ENCODE measurements around the gene FASTKD1.
A peak's percentile ranks its signal among the peaks of the same experiment; 100 is the strongest.

The FASTKD1 gene

DNA sequence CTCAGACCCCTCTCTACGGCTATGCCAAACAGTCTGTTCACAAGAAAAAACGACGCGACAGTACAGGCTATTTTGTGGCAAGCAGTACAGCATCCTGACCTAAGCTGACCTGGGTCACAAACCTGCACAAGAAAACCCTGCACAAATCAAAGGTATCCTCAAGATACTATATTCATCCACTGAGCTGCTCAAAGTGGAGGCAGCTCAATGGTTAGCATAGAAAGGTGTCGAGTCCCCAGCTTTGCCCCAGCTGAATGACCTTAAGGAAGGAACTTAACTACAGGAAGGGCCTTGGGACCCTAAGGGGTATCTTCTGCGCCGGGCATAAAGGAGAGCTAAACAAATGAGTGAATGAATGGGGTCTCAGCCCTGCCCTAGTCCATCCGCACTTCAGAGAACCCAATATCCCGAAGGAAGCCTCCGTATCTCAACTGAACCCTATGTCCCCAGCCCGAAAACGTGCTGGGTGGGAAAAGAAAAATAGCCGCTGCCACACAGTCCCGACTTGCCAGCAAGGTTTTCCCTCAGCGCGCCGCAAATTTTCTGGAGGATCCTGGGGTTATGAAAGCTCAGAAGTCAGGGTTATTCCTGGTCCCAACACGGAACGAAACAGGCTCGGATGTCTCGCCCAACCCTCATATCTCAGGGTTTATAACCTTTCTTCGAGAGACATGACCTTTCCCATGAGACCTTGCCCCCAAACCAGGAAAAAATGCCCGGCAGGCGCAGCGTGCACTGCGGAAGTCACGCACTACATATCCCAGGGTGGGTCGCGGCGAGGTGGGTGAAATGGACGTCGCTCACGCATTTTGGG is at the start of gene FASTKD1 (continued):
- TF ChIP-seq, protein P1, sequence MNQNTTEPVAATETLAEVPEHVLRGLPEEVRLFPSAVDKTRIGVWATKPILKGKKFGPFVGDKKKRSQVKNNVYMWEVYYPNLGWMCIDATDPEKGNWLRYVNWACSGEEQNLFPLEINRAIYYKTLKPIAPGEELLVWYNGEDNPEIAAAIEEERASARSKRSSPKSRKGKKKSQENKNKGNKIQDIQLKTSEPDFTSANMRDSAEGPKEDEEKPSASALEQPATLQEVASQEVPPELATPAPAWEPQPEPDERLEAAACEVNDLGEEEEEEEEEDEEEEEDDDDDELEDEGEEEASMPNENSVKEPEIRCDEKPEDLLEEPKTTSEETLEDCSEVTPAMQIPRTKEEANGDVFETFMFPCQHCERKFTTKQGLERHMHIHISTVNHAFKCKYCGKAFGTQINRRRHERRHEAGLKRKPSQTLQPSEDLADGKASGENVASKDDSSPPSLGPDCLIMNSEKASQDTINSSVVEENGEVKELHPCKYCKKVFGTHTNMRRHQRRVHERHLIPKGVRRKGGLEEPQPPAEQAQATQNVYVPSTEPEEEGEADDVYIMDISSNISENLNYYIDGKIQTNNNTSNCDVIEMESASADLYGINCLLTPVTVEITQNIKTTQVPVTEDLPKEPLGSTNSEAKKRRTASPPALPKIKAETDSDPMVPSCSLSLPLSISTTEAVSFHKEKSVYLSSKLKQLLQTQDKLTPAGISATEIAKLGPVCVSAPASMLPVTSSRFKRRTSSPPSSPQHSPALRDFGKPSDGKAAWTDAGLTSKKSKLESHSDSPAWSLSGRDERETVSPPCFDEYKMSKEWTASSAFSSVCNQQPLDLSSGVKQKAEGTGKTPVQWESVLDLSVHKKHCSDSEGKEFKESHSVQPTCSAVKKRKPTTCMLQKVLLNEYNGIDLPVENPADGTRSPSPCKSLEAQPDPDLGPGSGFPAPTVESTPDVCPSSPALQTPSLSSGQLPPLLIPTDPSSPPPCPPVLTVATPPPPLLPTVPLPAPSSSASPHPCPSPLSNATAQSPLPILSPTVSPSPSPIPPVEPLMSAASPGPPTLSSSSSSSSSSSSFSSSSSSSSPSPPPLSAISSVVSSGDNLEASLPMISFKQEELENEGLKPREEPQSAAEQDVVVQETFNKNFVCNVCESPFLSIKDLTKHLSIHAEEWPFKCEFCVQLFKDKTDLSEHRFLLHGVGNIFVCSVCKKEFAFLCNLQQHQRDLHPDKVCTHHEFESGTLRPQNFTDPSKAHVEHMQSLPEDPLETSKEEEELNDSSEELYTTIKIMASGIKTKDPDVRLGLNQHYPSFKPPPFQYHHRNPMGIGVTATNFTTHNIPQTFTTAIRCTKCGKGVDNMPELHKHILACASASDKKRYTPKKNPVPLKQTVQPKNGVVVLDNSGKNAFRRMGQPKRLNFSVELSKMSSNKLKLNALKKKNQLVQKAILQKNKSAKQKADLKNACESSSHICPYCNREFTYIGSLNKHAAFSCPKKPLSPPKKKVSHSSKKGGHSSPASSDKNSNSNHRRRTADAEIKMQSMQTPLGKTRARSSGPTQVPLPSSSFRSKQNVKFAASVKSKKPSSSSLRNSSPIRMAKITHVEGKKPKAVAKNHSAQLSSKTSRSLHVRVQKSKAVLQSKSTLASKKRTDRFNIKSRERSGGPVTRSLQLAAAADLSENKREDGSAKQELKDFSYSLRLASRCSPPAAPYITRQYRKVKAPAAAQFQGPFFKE (tag by site-specific recombination; IDR thresholded peaks at IDR 0.05; ENCODE audit: borderline replicate concordance), result no peak
- TF ChIP-seq ZNF155 (tag by site-specific recombination; IDR thresholded peaks at IDR 0.05) (no peak), ZEB2 (tag by site-specific recombination; IDR thresholded peaks at IDR 0.05) (no peak), ZNF426 (tag by site-specific recombination; IDR thresholded peaks at IDR 0.05) (no peak), ZNF701 (tag by site-specific recombination; IDR thresholded peaks at IDR 0.05) (no peak), ZBTB48 (tag by site-specific recombination; IDR thresholded peaks at IDR 0.05) (0 out of 2 replicates have a peak, but pooled peaks have one; percentile 49), ZNF433 (tag by site-specific recombination; IDR thresholded peaks at IDR 0.05; ENCODE audit: low read depth) (no peak), ZSCAN18 (tag by site-specific recombination; IDR thresholded peaks at IDR 0.05) (no peak), BCL11B (tag by site-specific recombination; IDR thresholded peaks at IDR 0.05; ENCODE audit: low read depth) (peak; percentile 59; the same call in 1 of the 2 replicates), ZBTB10 (tag by site-specific recombination; IDR thresholded peaks at IDR 0.05) (no peak), GLIS2 (tag by site-specific recombination; IDR thresholded peaks at IDR 0.05) (no peak; the same call in 1 of the 2 replicates), ZNF169 (tag by site-specific recombination; IDR thresholded peaks at IDR 0.05) (no peak), ZNF112 (tag by site-specific recombination; IDR thresholded peaks at IDR 0.05) (no peak), WT1 (tag by site-specific recombination; IDR thresholded peaks at IDR 0.05) (no peak), GLI2 (tag by site-specific recombination; IDR thresholded peaks at IDR 0.05; ENCODE audit: borderline replicate concordance, low read depth) (no peak), KLF9 (tag by site-specific recombination; IDR thresholded peaks at IDR 0.05; ENCODE audit: low read depth) (no peak), PRDM4 (tag by site-specific recombination; IDR thresholded peaks at IDR 0.05) (no peak), ZNF777 (tag by site-specific recombination; IDR thresholded peaks at IDR 0.05; ENCODE audit: borderline replicate concordance) (no peak), ZNF610 (tag by site-specific recombination; IDR thresholded peaks at IDR 0.05; ENCODE audit: borderline replicate concordance) (no peak), IKZF3 (tag by site-specific recombination; IDR thresholded peaks at IDR 0.05) (peak; percentile 96)
- TF ChIP-seq, protein P2, sequence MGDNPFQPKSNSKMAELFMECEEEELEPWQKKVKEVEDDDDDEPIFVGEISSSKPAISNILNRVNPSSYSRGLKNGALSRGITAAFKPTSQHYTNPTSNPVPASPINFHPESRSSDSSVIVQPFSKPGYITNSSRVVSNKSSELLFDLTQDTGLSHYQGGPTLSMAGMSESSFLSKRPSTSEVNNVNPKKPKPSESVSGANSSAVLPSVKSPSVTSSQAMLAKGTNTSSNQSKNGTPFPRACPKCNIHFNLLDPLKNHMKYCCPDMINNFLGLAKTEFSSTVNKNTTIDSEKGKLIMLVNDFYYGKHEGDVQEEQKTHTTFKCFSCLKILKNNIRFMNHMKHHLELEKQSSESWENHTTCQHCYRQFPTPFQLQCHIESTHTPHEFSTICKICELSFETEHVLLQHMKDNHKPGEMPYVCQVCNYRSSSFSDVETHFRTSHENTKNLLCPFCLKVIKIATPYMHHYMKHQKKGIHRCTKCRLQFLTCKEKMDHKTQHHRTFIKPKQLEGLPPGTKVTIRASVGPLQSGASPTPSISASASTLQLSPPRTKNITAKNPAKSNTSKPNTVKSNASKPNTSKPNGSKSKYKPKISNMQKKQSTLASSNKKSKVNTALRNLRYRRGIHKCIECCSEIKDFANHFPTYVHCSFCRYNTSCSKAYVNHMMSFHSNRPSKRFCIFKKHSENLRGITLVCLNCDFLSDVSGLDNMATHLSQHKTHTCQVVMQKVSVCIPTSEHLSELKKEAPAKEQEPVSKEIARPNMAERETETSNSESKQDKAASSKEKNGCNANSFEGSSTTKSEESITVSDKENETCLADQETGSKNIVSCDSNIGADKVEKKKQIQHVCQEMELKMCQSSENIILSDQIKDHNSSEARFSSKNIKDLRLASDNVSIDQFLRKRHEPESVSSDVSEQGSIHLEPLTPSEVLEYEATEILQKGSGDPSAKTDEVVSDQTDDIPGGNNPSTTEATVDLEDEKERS (tag by site-specific recombination; IDR thresholded peaks at IDR 0.05), result no peak
- TF ChIP-seq, protein P3, sequence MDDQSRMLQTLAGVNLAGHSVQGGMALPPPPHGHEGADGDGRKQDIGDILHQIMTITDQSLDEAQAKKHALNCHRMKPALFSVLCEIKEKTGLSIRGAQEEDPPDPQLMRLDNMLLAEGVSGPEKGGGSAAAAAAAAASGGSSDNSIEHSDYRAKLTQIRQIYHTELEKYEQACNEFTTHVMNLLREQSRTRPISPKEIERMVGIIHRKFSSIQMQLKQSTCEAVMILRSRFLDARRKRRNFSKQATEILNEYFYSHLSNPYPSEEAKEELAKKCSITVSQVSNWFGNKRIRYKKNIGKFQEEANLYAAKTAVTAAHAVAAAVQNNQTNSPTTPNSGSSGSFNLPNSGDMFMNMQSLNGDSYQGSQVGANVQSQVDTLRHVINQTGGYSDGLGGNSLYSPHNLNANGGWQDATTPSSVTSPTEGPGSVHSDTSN (CRISPR knock-in tag; IDR thresholded peaks at IDR 0.05), result no peak

Measured in HEK293 (cell line).